ENCODE results near the gene FA2H.
"Not testable (repeated sequence)": the region's sequence is repeated elsewhere in the genome, so short reads cannot be mapped to it uniquely, and the experiment has no call there.

Gene FA2H

GRCh38 chr16:74778646-74779045 is 4.0 kb upstream of the FA2H start:
- Mint-ChIP-seq H3K27me3 (no peaks in the 10 kb centered on the region), H3K9me3 (no peaks in the 10 kb centered on the region), H3K4me1 (peaks cover 13% of the 10 kb centered on the region), H3K36me3 (no peaks in the 10 kb centered on the region), H3K4me3 (no peak overlapping the region), H3K27ac (no peak overlapping the region)
- ATAC-seq, result no peak

GRCh38 chr16:74776926-74777325 is 2.3 kb upstream of the FA2H start:
- peaks cover 22% of the 10 kb centered on the region for H3K4me1 Mint-ChIP-seq
- H3K36me3 Mint-ChIP-seq, result no peaks in the 10 kb centered on the region
- no peak for ATAC-seq
- H3K27me3 Mint-ChIP-seq, result no peaks in the 10 kb centered on the region
- no peak overlapping the region for H3K4me3 Mint-ChIP-seq
- no peaks in the 10 kb centered on the region for H3K9me3 Mint-ChIP-seq
- no peak overlapping the region for H3K27ac Mint-ChIP-seq

- no peaks in the 10 kb centered on the region for H3K27me3 Mint-ChIP-seq
- no peaks in the 10 kb centered on the region for H3K36me3 Mint-ChIP-seq
- no peak for ATAC-seq
- peaks cover 35% of the 10 kb centered on the region for H3K4me1 Mint-ChIP-seq
- no peak overlapping the region for H3K27ac Mint-ChIP-seq
- H3K9me3 Mint-ChIP-seq, result no peaks in the 10 kb centered on the region
- peak overlapping the region; percentile 58 for H3K4me3 Mint-ChIP-seq
These were observed 635 bp upstream of the FA2H start for GRCh38 chr16:74775255-74775654.

- H3K36me3 Mint-ChIP-seq, result no peaks in the 10 kb centered on the region
- H3K9me3 Mint-ChIP-seq, result no peaks in the 10 kb centered on the region
- no peaks in the 10 kb centered on the region for H3K27me3 Mint-ChIP-seq
- ATAC-seq, result no peak
- peaks cover 35% of the 10 kb centered on the region for H3K4me1 Mint-ChIP-seq
- peak overlapping the region; percentile 15 for H3K27ac Mint-ChIP-seq
- peak overlapping the region; percentile 72 for H3K4me3 Mint-ChIP-seq
These were observed 986 bp downstream of the FA2H start for GRCh38 chr16:74773446-74774222.

GRCh38 chr16:74771656-74772315 is 2.8 kb downstream of the FA2H start:
- Mint-ChIP-seq H3K27ac (peak overlapping the region; percentile 13), H3K27me3 (no peaks in the 10 kb centered on the region), H3K9me3 (no peaks in the 10 kb centered on the region), H3K4me1 (peaks cover 35% of the 10 kb centered on the region), H3K36me3 (peaks cover 10% of the 10 kb centered on the region), H3K4me3 (peak overlapping the region; percentile 53)
- ATAC-seq, result peak; percentile 84

- no peaks in the 10 kb centered on the region for H3K27me3 Mint-ChIP-seq
- H3K36me3 Mint-ChIP-seq, result peaks cover 10% of the 10 kb centered on the region
- no peaks in the 10 kb centered on the region for H3K9me3 Mint-ChIP-seq
- H3K27ac Mint-ChIP-seq, result peak overlapping the region; percentile 13
- no peak overlapping the region for H3K4me3 Mint-ChIP-seq
- peaks cover 35% of the 10 kb centered on the region for H3K4me1 Mint-ChIP-seq
- ATAC-seq, result no peak
These were observed 3.6 kb downstream of the FA2H start for GRCh38 chr16:74770831-74771526.

GRCh38 chr16:74769586-74770190 is 4.9 kb downstream of the FA2H start:
- no peak overlapping the region for H3K4me3 Mint-ChIP-seq
- H3K4me1 Mint-ChIP-seq, result peaks cover 30% of the 10 kb centered on the region
- ATAC-seq, result no peak
- H3K36me3 Mint-ChIP-seq, result peaks cover 10% of the 10 kb centered on the region
- H3K27ac Mint-ChIP-seq, result no peak overlapping the region
- H3K9me3 Mint-ChIP-seq, result no peaks in the 10 kb centered on the region
- no peaks in the 10 kb centered on the region for H3K27me3 Mint-ChIP-seq

- Mint-ChIP-seq H3K4me3 (no peak overlapping the region), H3K4me1 (peaks cover 20% of the 10 kb centered on the region), H3K36me3 (peaks cover 10% of the 10 kb centered on the region), H3K27ac (no peak overlapping the region), H3K9me3 (peaks cover 4% of the 10 kb centered on the region), H3K27me3 (no peaks in the 10 kb centered on the region)
- ATAC-seq, result no peak
These were observed 6.4 kb downstream of the FA2H start for GRCh38 chr16:74768239-74768638.

- H3K27ac Mint-ChIP-seq, result no peak overlapping the region
- peaks cover 20% of the 10 kb centered on the region for H3K4me1 Mint-ChIP-seq
- H3K4me3 Mint-ChIP-seq, result no peak overlapping the region
- peaks cover 10% of the 10 kb centered on the region for H3K36me3 Mint-ChIP-seq
- peaks cover 4% of the 10 kb centered on the region for H3K9me3 Mint-ChIP-seq
- no peak for ATAC-seq
- H3K27me3 Mint-ChIP-seq, result no peaks in the 10 kb centered on the region
These were observed 6.9 kb downstream of the FA2H start for GRCh38 chr16:74767749-74768148.

- H3K36me3 Mint-ChIP-seq, result peaks cover 10% of the 10 kb centered on the region
- peaks cover 11% of the 10 kb centered on the region for H3K4me1 Mint-ChIP-seq
- H3K27me3 Mint-ChIP-seq, result no peaks in the 10 kb centered on the region
- H3K27ac Mint-ChIP-seq, result no peak overlapping the region
- H3K4me3 Mint-ChIP-seq, result no peak overlapping the region
- no peak for ATAC-seq
- peaks cover 4% of the 10 kb centered on the region for H3K9me3 Mint-ChIP-seq
These were observed 7.9 kb downstream of the FA2H start for GRCh38 chr16:74766729-74767128.

- H3K4me3 Mint-ChIP-seq, ATAC-seq, H3K9me3 Mint-ChIP-seq, H3K27me3 Mint-ChIP-seq, H3K4me1 Mint-ChIP-seq, H3K36me3 Mint-ChIP-seq, H3K27ac Mint-ChIP-seq: not testable (repeated sequence)
These were observed 10.4 kb downstream of the FA2H start for GRCh38 chr16:74764184-74764583.

- Mint-ChIP-seq H3K36me3 (no peaks in the 10 kb centered on the region), H3K9me3 (peaks cover 4% of the 10 kb centered on the region), H3K4me1 (no peaks in the 10 kb centered on the region), H3K27me3 (no peaks in the 10 kb centered on the region), H3K4me3 (no peak overlapping the region), H3K27ac (no peak overlapping the region)
- no peak for ATAC-seq
These were observed 13.0 kb downstream of the FA2H start for GRCh38 chr16:74761665-74762064.

GRCh38 chr16:74760007-74760767 is 14.4 kb downstream of the FA2H start:
- ATAC-seq, result peak; percentile 65
- no peaks in the 10 kb centered on the region for H3K27me3 Mint-ChIP-seq
- H3K27ac Mint-ChIP-seq, result no peak overlapping the region
- no peak overlapping the region for H3K4me3 Mint-ChIP-seq
- H3K9me3 Mint-ChIP-seq, result peaks cover 4% of the 10 kb centered on the region
- no peaks in the 10 kb centered on the region for H3K36me3 Mint-ChIP-seq
- H3K4me1 Mint-ChIP-seq, result no peaks in the 10 kb centered on the region

- no peak overlapping the region for H3K27ac Mint-ChIP-seq
These were observed 15.1 kb downstream of the FA2H start for GRCh38 chr16:74759564-74759963.

GRCh38 chr16:74758801-74759200 is 15.8 kb downstream of the FA2H start:
- H3K36me3 Mint-ChIP-seq, result no peaks in the 10 kb centered on the region
- H3K4me1 Mint-ChIP-seq, result no peaks in the 10 kb centered on the region
- peak overlapping the region; percentile 25 for H3K27ac Mint-ChIP-seq
- no peak overlapping the region for H3K4me3 Mint-ChIP-seq
- H3K9me3 Mint-ChIP-seq, result no peaks in the 10 kb centered on the region
- H3K27me3 Mint-ChIP-seq, result no peaks in the 10 kb centered on the region
- no peak for ATAC-seq

More at GRCh38 chr16:74759564-74759963, 15.1 kb downstream of the FA2H start:
- H3K4me3 Mint-ChIP-seq, result no peak overlapping the region
- H3K36me3 Mint-ChIP-seq, result no peaks in the 10 kb centered on the region
- H3K27me3 Mint-ChIP-seq, result no peaks in the 10 kb centered on the region
- H3K9me3 Mint-ChIP-seq, result peaks cover 4% of the 10 kb centered on the region
- ATAC-seq, result no peak
- no peaks in the 10 kb centered on the region for H3K4me1 Mint-ChIP-seq
